Kidney (tissue), 14 donors: Measurements from ENCODE around the gene ATP1A2. TPM values are rescaled to one million over a fixed set of nuclear protein-coding genes. Genes with fewer than 3 reads are reported as not detected.

Source experiments
- DNase-seq, 5 donors: peaks; one replicate each; pipeline ENCODE4 v3.0.0-alpha.2; 2013 to 2020
- FAIRE-seq: peaks from 2 replicates; lab custom pipeline; 2012; peaks lifted over from hg19 to GRCh38; lab: Jason Lieb, UNC
- H3K27ac ChIP-seq, 2 donors: one replicate each; pipeline ENCODE4 v1.7.0; 2013; ENCODE audit warnings: low read depth in 2 of 2, low read length in 2 of 2, inconsistent platforms in 1 of 2
- H3K27me3 ChIP-seq: one replicate; pipeline ENCODE4 v1.7.1; 2013; ENCODE audit warnings: low read length, inconsistent platforms; ENCODE audit not compliant: control insufficient read depth, insufficient read depth
- H3K36me3 ChIP-seq, 3 donors: one replicate each; pipeline versions ENCODE4 v1.7.0 to v1.7.1; 2013; ENCODE audit warnings: low read length in 3 of 3, control low read depth in 1 of 3, inconsistent platforms in 1 of 3; ENCODE audit not compliant: insufficient read depth in 3 of 3, control insufficient read depth in 2 of 3
- H3K4me1 ChIP-seq, 3 donors: one replicate each; pipeline versions ENCODE4 v1.7.0 to v1.7.1; 2013; ENCODE audit warnings: low read length in 3 of 3, inconsistent platforms in 1 of 3, low read depth in 1 of 3; ENCODE audit not compliant: control insufficient read depth in 2 of 3, insufficient read depth in 2 of 3
- H3K4me3 ChIP-seq, 3 donors: one replicate each; pipeline versions ENCODE4 v1.7.0 to v1.8.1; 2013; ENCODE audit warnings: low read length in 3 of 3, control low read depth in 1 of 3, inconsistent platforms in 1 of 3
- H3K9ac ChIP-seq, 3 donors: one replicate each; pipeline versions ENCODE4 v1.7.0 to v1.7.1; 2013; ENCODE audit warnings: low read length in 3 of 3, control low read depth in 1 of 3, inconsistent platforms in 1 of 3
- H3K9me3 ChIP-seq, 3 donors: one replicate each; pipeline versions ENCODE4 v1.7.0 to v1.7.1; 2013; ENCODE audit warnings: low read length in 3 of 3, control low read depth in 1 of 3, inconsistent platforms in 1 of 3; ENCODE audit not compliant: control insufficient read depth in 2 of 3, insufficient read depth in 1 of 3
- intact Hi-C: fragments of 100-400 bp; cut with DNase I; formaldehyde crosslinking; loops from one replicate; pipeline ENCODE4 v1.11.1; 2022
- polyA plus RNA-seq: library from polyadenylated mRNA; stranded (reverse); fragments of 350-450 nt; fragmentation: Illumina TruSeq; extraction: RNeasy Lipid Tissue Mini Kit (QIAGEN cat#74804); gene quantifications from one replicate; pipeline ENCODE4 v1.2.3, GENCODE V29; 2014; ENCODE audit warnings: low read depth, low replicate concordance; ENCODE audit not compliant: insufficient read depth
- total RNA-seq: library from RNA; stranded (reverse); fragmentation: NEBNext Ultra II Directional; extraction: Animal tissue kit (Norgen Biotek cat#: 25700); gene quantifications from one replicate; pipeline ENCODE4 v1.2.1, GENCODE V29; 2021
- TF ChIP-seq, protein P1 (sequence below): IDR thresholded peaks from 3 replicates; pipeline ENCODE4 v1.5.1; 2012; ENCODE audit warnings: mild to moderate bottlenecking, moderate library complexity, borderline replicate concordance; ENCODE audit not compliant: insufficient read depth; ENCODE audit errors: extremely low read depth
- donor health status: control.
- donor health status: control.
- donor health status: control.
- donor health status: control.
- donor health status: control.
- donor health status: DM: yes; HTN: yes; CAD: no.
- donor health status: Normal renal cell carcinoma (clear cell type).

Gene ATP1A2
- total and polyA plus RNA-seq, 2 donors from 2014 or later = 4.1 to 5.5 TPM

DNA sequence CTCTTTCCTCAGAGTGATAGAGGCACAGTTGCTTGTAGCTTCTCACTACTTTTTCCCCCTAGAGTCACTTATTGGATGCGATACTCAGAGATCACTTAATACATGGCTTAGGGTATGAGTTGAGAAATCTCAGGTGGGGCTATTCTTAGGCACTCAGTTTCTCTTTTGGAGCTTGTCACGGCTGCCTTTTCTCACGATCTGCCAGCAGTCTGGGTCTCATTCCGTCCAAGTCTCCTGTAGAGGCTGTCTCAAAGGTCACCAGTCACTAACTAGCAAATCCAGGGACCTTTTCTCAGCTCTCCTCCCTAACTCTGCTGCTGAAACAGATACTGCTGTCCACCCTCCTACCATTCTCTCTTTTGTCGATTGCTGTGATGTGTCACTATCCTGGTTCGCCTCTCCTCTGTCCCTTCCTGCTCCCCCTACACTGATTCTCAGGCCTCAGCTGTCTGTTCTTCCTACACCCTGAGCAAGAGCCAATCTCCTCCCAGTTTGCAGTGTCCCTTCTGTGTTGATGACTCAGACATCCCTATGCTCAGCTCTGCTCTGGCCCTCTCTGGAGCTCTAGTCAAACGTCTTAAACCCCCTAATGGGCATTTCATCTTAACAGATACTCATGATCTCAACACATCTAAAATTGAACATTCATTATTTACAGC is 12.4 kb downstream of the ATP1A2 start:
- Histone ChIP-seq H3K4me1 (no peaks in the 10 kb centered on the region), H3K27ac (no peak overlapping the region), H3K9ac (no peak overlapping the region), H3K9me3 (no peaks in the 10 kb centered on the region), H3K36me3 (no peaks in the 10 kb centered on the region), H3K27me3 (no peaks in the 10 kb centered on the region), H3K4me3 (no peak overlapping the region)
- intact Hi-C loops = no loop called here
- DNase-seq (peak in 1 of 5 donors; percentile 4), FAIRE-seq (no peak)
- TF ChIP-seq, protein P1, sequence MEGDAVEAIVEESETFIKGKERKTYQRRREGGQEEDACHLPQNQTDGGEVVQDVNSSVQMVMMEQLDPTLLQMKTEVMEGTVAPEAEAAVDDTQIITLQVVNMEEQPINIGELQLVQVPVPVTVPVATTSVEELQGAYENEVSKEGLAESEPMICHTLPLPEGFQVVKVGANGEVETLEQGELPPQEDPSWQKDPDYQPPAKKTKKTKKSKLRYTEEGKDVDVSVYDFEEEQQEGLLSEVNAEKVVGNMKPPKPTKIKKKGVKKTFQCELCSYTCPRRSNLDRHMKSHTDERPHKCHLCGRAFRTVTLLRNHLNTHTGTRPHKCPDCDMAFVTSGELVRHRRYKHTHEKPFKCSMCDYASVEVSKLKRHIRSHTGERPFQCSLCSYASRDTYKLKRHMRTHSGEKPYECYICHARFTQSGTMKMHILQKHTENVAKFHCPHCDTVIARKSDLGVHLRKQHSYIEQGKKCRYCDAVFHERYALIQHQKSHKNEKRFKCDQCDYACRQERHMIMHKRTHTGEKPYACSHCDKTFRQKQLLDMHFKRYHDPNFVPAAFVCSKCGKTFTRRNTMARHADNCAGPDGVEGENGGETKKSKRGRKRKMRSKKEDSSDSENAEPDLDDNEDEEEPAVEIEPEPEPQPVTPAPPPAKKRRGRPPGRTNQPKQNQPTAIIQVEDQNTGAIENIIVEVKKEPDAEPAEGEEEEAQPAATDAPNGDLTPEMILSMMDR = no peak

DNA sequence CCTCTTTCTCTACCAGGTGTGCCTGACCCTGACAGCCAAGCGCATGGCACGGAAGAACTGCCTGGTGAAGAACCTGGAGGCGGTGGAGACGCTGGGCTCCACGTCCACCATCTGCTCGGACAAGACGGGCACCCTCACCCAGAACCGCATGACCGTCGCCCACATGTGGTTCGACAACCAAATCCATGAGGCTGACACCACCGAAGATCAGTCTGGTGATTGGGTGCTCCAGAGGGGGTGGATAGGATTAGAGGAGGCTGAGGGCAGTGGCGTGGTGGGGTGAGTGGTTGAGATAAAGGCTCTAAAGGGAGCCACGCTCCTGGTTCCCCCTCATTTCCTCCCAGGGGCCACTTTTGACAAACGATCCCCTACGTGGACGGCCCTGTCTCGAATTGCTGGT is 13.1 kb downstream of the ATP1A2 start:
- Histone ChIP-seq H3K9me3 (no peaks in the 10 kb centered on the region), H3K4me1 (no peaks in the 10 kb centered on the region), H3K27me3 (no peaks in the 10 kb centered on the region), H3K9ac (no peak overlapping the region), H3K4me3 (no peak overlapping the region), H3K36me3 (no peaks in the 10 kb centered on the region), H3K27ac (no peak overlapping the region)
- DNase-seq (peak in 1 of 5 donors; percentile 35), FAIRE-seq (no peak)
- TF ChIP-seq, protein P1 = no peak
- intact Hi-C loops = no loop called here

DNA sequence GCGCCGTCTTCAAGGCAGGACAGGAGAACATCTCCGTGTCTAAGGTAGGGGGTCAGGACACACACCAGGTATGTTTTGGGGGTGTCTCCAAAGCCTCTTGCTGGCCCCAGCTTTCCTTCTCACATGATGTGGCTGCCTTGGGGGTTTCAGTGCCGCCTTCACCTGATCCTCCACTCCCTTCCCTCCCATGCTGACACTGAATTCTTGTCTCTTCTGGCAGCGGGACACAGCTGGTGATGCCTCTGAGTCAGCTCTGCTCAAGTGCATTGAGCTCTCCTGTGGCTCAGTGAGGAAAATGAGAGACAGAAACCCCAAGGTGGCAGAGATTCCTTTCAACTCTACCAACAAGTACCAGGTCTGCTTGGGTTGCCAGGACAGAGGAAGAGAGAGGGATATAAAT is 13.5 kb downstream of the ATP1A2 start:
- H3K4me3 ChIP-seq = no peak overlapping the region
- no peak overlapping the region for H3K27ac ChIP-seq
- no peaks in the 10 kb centered on the region for H3K4me1 ChIP-seq
- DNase-seq (peak in 2 of 5 donors; percentile 12 to 47), FAIRE-seq (no peak)
- no peaks in the 10 kb centered on the region for H3K36me3 ChIP-seq
- no peak overlapping the region for H3K9ac ChIP-seq
- no peaks in the 10 kb centered on the region for H3K9me3 ChIP-seq
- TF ChIP-seq, protein P1 = no peak
- no peaks in the 10 kb centered on the region for H3K27me3 ChIP-seq
- intact Hi-C loops = no loop called here
